ENCODE measurements around the gene AFF2.

AFF2 gene

DNA sequence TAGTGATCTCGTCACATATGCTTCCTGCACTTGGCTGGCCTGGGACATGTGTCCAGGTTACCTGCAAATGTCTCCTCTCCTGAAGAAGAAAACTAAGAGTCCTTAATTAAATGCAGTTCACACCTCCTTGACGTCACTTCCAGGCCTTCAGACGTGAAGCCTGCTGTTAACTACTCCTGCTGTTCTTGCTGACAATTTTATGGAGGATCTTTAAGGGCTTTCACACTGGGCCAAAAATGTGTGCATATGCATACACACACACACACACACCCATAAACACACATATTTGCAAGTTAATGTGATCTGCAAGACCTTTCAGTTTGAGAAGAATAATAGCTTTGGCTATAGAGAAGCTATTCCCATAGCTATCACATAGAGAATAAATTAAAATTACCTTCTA lies 267.9 kb downstream of the AFF2 start:
- DNase-seq = no peak

DNA sequence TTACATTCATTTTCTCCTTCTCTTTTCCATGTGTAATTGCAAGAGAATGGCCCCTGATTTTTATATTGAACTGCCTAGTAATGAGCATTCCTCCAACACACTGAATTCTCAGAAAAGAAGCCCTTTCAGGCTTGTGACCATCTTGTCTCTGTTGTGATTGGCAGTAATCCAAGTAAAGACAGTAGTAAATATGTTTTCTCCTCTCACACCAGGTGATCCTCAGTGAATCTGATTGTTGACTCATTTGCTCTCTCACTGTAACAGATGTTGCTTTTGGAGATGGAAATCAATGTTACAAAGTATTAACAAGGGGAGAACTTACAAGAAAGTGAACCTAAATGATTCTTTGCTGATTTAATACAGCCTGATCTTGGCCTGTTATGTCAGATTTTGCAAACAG lies 271.0 kb downstream of the AFF2 start:
- DNase-seq = peak; percentile 43

DNA sequence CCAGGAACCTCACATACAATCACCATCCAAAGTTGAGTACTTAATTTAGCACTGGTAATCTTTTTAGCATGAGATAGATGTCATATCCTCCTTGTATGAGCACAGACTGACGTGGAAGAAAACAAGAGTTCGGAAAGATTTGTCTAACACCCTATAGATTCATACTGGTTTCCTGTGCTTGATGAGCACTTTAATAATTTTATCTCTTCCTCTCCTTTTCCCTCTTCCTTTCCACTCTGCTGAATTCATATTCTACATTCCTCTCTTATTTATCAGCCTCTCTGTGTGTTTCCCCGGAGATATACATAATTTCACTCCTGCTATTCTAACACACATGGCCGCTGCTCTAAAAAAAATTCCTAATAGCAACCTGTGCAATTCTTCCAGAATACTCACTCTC lies 273.9 kb downstream of the AFF2 start:
- no peak for DNase-seq

DNA sequence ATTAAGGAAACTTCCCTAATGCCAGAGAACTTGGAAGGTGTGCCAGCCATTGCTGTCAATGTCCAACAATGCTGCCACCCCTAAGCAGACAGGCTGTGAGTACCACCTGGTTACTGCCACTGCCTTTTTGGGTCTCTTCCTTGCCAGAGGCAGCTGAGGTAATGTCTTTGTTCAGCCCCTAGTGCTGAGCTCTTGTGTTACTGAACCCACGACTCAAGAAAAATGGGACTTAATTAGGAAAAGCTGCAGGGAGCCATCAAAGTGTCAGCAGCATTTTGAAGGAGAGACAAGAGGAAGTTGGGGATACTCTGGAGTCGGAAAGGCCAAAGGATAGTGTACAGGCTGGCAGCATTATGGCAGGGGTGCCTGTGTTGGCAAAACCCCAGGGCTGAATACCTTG lies 283.7 kb downstream of the AFF2 start:
- no peak for DNase-seq

DNA sequence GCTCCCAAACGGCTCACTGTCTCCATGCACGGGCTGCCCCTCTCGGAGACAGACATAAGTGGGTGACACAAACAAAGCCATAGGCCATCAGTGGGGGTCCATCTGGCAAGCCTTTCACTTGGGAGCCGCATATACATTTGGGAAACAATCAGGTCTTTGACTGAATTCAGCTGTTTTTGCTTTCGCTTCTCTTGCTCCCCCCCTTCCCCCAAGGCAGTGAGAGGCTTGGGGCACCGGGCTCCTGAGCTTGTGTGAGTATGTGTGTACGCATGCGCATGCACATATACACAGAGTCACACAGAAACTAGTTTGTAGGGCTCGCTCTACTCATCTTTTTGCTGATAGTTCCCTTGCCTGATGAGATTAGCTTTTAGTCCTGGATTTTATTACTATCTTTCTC lies 284.4 kb downstream of the AFF2 start:
- no peak for DNase-seq

DNA sequence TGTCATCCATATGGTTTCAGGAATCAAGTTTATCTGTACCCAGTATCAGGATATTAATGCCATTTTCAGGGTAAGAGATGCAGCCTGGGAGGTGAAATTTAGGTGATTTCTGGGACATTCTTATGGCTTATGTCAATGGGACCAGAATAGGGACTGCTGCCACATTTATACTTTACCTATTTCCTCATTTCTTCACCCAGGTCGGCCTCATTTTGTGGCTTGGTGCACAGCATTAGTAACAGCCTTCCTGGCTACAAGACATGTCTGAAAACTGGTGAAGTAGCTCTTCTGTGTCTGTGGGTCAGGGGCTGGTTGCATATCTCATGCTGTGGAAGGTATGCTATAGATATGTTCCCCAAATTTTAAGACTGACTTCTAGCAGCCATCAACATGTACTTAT lies 284.8 kb downstream of the AFF2 start:
- DNase-seq = no peak

DNA sequence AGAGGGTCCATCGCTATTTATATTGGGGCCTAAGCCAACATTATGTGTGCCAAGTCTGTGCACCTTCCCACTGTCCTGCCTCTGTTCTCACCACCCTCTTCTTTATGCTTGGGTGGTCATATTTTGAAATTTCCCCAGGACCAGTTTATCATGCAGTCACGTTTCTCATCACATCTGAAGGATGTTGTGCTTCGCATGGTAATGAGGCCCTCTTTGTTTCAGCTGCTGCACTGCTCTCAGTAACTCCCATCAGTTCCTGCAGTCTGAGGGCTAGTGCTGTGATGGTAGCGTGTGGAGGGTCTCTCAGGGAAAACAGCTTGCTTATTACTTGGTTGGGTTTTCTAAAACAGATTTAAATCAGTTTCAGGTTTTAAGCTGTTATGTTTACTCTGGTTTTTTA lies 288.0 kb downstream of the AFF2 start:
- no peak for DNase-seq

DNA sequence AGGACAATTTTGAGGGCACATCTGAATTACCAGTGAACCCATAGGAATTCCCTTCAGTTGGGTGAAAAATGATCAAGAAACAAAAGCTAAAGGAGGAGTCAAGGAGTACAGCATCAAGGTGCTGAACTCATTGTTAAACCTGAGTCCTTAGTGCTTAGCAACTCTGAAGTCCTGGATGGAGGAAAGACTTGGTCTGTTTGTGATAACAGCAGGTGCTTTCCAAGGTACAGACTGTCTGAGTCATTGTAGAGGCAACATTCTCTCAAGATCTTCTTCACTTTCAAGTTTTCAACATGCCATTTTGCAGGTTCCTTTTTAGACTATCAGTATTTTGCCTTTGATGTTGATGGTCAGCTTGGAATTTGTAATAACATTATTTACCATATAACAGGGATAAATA lies 293.9 kb downstream of the AFF2 start:
- DNase-seq = no peak

DNA sequence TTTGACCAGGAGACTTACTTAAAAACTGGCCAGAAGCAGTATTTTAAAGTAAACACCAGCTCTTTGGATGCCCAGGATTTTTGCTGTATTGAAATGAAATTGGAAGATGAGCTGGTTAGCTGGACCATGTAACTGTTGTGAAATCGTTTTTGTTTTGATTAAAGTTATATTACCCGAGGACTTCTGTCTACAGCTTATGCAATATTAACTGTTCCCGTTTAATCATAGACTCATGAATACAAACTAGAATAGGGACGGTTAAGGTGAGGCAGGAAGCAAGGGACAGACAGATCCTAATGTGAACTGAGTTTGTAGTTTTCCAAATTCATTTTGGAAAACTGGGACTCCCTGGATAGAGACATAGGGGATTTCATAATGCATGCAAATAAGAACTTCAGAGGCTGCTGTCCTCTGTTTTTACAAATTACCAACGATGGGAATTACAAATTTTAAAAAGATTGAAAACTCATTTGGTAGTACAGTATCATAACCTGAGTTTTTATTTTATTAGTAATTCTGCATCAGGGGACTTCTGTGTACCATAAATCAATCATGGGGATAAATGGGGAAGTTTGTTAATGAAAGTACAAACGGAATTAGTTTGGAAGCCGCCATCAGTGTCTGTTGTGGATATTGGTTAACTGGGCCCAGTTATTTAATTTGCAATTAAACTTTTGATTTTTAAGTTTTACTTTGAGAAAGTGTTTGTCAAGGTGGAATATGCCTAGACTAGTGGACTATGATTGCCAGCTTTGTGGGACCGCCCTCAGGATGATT lies 304.4 kb downstream of the AFF2 start:
- DNase-seq = no peak

DNA sequence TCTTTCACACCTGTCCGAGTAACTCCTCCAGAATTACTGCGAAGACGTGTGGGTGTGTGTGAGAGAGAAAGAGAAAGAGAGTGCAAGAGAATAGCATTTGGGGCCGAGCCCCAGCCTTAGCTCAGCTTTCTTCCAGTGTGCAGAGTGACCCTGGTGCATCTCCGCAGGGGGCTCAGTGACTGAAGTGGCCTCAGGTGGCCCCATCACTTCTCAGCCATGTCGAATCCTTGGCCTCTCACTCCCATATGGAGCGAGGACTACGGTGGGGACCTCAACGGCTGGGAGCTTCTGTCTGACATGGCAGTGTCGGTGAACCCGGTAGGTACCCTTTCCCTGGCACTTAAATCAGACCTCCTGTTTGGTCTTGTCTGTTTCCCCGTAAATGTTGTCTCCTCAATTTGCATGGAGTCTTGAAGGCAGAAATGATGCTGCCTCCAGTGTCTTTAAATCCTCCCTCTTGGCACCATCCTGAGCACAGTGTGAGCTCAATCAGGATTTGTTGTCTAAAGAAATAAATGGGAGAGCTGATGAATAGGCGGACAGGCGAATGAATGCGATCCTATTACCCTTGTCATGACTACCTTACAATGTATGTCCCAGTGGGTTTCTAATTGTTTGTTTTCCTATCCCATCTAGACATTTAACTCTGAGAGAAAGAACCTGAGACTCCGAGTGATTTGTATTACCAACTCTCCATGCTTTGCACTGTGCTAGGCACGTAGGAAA lies 305.9 kb downstream of the AFF2 start:
- no peak for DNase-seq

DNA sequence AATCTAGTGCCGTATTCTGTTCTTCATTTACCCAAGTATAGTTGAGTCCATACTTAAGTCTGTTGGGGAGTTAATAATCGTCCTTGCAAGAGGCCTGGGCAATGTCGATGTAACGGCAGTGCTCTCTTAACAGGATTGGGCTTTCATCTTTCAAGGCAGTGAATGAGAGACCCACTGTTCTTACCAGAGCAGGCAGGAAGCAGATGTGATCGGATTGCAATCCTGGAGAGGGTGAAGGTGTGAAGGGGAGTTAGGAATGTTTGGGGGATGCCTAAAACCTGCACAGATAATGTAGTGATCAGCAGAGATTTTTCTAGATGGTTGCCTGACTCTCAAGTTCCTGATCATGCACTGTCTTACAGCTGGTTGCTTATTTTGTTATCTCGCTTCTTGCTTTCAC lies 308.4 kb downstream of the AFF2 start:
- no peak for DNase-seq

DNA sequence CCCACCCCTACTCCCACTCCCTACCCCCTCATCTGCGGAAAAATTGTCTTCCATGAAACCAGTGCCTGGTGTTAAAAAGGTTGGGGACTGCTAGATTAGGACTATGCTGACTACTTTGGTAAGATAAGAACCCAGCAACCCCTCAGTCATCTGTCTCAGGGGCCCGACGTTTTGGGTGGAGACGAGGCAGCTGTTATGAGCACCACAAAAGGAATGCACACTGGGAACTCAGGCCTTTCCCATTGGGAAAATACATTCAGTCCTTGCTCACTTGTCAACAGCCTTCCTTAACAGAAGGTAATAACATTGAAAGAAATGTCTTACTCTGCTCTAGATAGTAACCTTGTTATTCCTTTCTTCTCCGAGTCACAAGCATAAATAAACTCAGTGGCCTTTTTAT lies 310.8 kb downstream of the AFF2 start:
- no peak for DNase-seq

DNA sequence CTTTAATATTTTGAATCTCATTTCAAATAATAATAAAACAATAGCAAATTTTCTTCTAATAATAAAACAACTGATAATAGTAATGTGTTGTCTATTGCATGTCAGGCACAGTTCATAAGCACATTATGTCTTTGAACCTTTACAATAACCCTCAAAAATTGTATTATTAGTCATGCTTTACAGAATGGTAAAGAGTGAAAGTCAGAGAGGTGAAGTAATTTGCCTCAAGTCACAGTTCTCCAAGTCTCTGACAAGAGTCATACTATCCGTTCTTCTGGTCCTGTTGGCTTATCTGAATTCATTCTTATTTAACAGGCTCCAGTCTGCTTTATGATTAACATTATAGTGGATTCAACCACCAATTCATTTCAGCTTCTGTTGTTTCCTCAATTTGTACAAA lies 313.0 kb downstream of the AFF2 start:
- DNase-seq = no peak

DNA sequence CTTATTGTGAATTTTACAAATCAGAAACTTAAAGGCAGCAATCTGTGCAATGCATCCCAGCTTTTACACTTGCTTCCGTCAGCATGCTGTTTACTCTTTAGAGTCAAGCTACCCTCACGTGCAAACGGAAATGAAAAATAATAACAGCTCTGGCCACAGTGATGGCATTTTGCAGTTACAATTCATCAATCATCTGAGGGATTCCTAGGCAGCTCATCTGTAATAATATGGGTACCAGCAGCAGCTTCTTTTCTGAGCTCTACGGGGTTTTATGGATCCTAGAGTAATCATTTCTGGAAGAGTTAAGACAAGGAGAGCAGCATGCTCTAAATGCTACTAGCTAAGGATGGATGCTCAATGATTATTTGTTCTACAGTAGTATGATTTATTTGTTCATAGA lies 313.6 kb downstream of the AFF2 start:
- DNase-seq = no peak

DNA sequence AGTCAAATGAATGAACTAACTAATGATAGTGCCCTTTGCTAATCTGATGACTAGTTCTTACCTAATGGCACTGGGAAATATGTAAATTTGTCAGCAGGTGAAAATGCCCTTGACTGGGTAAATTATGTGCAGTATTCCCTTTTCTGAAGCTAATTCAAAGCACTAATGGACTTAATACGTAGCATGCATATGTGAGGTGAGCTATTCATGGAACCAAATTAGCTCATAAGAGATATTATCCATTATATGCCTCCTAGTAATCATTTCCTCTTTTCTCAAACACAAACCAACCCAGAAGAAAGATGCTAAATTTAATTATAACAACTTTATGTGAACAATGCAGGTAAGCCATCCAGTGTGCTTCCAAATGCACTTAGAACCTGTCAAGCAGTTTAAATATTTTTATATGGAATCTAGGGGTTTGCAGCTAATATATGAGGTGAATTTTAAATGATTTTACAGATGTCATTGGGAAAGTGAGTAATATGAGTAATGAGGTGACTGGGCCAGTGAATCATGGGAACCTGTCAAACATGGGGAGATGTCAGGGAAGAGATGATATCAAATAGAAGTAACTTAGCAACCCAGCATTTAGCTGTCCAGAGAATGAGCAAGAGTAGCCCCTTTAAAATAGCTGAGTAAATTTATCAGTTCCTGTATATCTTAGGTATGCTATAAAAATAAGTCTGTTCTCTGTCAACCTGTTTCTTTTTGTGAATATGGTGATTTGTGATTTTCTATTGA lies 315.0 kb downstream of the AFF2 start:
- no peak for DNase-seq

DNA sequence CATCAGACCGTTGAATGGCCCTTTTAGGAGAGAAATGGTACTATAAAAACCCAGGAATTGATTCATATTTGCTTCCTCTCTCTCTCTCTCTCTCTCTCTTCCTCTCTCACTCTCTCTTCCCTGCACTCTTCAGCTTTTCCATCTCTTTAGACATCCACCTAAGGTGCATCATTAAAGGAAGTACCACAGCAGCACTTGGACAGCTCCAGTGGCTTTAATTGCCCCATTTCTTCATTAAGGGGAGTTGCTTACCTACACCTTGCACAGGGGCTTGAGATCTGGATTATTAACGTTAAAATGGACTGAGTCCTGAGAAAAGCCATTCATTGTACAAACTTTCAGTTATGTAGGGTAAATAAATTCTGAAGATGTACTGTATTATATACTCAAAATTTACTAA lies 323.6 kb downstream of the AFF2 start:
- DNase-seq = no peak

DNA sequence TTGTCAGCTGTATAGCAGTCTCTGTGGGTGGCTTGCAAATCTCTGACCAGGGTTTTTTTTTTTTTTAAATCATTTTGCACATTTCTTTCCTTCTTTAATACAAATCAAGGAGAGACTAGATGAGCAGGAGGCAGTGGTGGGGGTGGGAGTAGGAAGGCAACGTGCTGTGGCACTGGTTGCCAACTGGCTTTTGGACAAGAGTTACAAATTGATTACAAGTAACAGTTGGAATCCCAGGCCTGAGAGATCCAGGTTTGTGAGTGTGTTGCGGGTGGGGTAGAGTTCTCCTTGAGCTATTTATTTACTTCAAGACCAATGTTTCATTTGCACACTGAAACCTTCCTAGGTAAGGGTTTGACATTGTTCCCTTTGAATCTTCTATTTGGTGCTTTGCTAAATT lies 325.3 kb downstream of the AFF2 start:
- DNase-seq = no peak

DNA sequence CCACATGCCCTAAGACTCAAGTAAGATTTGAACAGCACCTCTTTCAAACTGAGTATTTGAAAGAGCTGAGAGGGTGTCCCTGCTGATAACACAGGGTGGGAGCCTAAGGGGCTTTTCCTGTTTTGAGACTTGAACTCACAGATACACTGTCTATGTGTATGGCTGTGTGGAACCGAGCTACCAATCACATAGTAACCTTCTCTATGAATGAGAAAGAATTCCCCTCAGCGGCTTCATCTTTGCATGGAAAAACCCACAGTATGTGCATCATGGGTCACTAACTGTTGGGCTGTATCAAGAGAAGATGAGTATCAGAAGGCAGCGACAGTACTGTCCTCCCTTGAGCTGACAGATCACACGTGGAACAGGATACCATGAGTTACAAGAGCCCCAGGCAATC lies 336.3 kb downstream of the AFF2 start:
- DNase-seq = no peak

DNA sequence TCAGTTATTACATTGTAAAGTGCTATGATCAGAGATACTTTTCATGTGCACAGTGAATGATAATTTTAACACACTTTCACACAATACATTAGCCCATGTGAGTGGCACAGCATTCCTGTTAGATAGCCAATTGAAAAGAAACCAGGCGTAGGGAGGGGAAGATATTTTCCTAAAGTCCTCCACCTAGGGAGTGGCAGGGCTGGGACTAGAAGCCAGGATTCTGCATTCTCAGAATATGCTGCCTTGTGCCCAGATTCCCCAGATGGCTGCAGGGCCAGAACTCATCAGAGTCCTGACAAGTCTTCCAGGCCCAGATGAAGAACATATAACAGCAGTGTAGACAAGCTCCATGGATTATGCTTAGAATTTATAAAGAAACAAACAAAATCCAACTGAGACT lies 350.2 kb downstream of the AFF2 start:
- no peak for DNase-seq

DNA sequence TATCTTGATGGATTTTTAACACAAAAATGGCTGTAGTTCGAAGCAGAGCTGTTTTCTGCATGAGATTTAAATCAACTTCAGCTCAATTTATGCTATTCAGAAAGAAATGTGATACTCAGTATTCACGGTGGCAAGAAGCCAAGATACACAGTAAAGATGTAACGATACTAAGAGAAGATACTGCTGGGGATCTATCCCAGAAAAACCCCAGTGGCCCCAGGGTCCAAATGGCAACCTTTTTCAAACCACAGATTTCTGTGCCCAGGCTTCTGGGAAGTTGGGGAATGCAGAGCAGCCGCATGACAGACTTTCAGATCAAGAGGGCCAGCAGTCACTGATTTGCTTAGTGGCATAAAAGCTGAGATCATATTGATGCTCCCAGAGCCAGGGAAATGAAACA lies 353.9 kb downstream of the AFF2 start:
- DNase-seq = no peak

DNA sequence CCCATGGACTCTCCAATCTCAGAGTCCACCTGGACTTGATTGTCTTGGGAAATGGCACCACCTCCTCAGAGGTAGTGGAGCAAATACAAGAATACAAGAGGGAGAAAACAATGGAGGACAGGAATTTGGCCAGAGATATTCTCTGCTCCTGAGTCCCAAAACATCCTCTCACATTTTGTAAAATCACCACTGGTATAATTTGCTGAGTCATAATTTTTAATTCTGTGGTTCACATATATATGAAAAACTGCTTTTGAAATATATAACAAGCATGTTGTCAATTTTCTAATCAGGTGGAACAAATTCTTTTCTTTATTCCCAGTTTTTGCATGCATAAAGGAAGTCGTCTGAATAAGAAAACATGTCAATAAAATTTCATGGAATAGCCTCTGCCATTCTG lies 356.1 kb downstream of the AFF2 start:
- no peak for DNase-seq

DNA sequence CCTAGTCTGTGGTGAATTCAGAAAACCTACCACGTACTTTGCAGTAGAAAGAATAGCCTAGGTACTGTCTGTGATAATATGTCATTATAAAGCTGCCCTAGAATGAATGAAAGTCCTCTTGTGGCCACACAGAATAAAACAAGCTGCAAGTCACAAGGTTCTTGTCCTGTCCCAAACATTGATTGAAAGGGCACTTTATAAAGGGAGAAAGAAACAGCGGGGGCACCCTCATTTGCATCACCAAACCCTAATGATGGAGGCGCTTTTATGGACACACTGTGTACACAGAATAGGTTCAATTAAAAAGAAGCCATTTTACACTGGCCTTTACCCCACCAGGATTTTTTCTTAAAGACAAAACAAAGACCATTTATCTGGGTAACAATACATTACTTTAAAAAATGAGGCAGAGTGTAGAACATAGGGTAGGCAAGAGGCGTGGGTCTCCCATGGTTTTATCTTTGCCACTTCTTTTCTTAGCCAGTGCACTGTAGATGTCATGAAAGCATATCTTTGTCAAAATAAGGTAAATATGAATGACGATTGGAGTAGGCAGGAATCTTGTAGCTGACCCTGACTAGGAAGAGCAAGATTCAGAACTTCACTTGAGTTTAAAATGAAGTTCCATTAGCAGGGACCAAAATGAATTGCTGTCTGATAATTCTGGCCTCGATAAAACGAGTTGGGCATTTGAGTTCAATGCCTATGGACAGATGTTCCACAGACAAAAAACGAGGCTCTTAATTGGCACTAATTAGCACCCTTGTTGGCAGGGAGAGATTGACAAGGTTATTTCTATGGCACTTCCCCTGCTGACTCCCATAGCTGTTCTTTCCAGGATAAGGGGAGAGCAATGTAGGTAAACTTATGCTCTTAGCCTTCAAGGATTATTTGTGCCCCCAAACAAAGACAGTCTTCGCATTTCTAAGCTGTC lies 365.1 kb downstream of the AFF2 start:
- DNase-seq = no peak

DNA sequence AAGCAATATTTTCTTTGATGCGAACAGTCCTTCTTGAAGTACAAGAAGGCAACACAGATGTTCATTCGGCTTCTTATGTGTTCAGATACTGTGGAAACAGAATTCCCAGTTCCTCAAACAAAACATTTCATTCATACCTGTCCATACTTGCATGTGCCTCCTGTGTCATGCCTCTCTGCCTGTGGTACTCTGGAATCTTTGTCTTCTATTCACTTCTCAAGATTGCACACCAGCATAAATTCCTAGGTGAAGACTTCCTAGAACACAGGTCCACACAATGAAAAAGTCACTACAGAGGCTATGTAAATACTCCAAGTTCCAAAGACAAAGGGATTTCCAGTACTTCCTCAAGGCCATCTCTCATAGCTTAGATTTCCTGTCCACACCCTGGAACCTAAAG lies 367.2 kb downstream of the AFF2 start:
- no peak for DNase-seq
